ENCODE measurements around the gene LCE1E.

LCE1E gene

DNA sequence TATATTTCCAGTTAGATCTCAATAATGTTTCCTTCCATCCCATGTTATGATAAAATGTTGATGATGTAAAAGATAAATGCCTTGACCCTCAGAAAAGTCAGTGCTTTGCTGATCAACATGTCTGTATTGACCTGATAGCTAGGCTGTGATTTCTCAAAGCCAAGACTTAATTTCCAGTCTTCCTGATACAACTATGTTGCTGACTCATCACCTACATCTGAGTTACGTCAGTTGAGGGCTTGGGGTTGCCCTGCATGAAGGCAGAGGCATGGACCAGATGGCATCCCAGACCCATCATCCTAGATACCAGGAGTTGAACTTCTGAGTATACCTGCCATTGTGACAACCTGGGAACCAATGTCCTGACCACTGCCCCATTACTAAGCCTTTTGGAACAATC is 15.3 kb downstream of the LCE1E start:
- Histone ChIP-seq H3K4me2 (ENCODE audit: low read depth, low read length) (no peak overlapping the region), H3K79me2 (ENCODE audit: low read length) (no peaks in the 10 kb centered on the region), H3K4me3 (ENCODE audit: low read length) (no peak overlapping the region), H3F3A (ENCODE audit: insufficient read depth, low read length) (no peaks in the 10 kb centered on the region), H3K27me3 (replicated peaks; ENCODE audit: insufficient read depth, low read length) (no peaks in the 10 kb centered on the region), H3K4me1 (ENCODE audit: low read length) (no peaks in the 10 kb centered on the region), H2AFZ (ENCODE audit: low read length) (no peak overlapping the region), H3K36me3 (replicated peaks; ENCODE audit: insufficient read depth, low read length) (no peaks in the 10 kb centered on the region), H3K9me2 (replicated peaks; ENCODE audit: insufficient read depth, low read length) (no peaks in the 10 kb centered on the region), H3K27ac (ENCODE audit: low read length) (no peak overlapping the region), H3K9ac (ENCODE audit: low read length) (no peak overlapping the region), H4K20me1 (ENCODE audit: insufficient read depth, low read length) (no peaks in the 10 kb centered on the region), H3K9me3 (replicated peaks; ENCODE audit: insufficient read depth, low read length) (no peaks in the 10 kb centered on the region)
- no peak for DNase-seq
- TF ChIP-seq EZH2 (optimal IDR thresholded peaks at IDR 0.05; ENCODE audit: low read depth, low read length) (no peak), EZH2phosphoT487 (IDR thresholded peaks at IDR 0.05; ENCODE audit: low read length) (no peak), CTCF (IDR thresholded peaks at IDR 0.05; ENCODE audit: low read length) (no peak)

DNA sequence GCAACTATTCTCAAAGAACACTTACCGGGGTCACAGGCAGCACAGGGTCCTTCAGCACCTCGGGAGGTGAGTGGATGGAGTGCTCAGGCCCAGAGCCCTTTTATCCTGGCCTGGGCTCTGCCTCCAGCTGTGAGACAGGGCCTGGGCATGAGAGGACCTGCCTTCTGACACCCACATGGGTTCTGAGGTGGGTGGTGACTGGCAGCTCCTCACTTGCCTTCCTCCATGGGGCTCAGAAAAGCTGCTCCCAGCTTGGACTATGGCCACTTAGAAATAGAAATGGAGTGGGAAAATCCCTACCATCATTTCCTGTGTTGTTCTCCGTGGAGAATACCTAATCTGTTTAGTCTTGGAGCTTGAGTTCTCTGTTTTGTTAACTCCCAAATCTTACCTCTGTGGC is 20.5 kb downstream of the LCE1E start, which contains the start of gene LCE1C:
Gene LCE1C (minus strand): TSS at position 76 of the 400 bp plus-strand sequence. CDS start 1,173 bp downstream, outside the sequence.
- no peaks in the 10 kb centered on the region for H3K79me2 ChIP-seq (ENCODE audit: low read length)
- no peaks in the 10 kb centered on the region for H3K9me3 ChIP-seq (replicated peaks; ENCODE audit: insufficient read depth, low read length)
- no peak within 1 kb of the TSS for H3K27ac ChIP-seq (ENCODE audit: low read length)
- H2AFZ ChIP-seq (ENCODE audit: low read length), result no peak within 1 kb of the TSS
- H3K9ac ChIP-seq (ENCODE audit: low read length), result no peak within 1 kb of the TSS
- H3K27me3 ChIP-seq (replicated peaks; ENCODE audit: insufficient read depth, low read length), result no peaks in the 10 kb centered on the region
- no peak within 1 kb of the TSS for H3K4me2 ChIP-seq (ENCODE audit: low read depth, low read length)
- no peaks in the 10 kb centered on the region for H3K36me3 ChIP-seq (replicated peaks; ENCODE audit: insufficient read depth, low read length)
- no peak for TF ChIP-seq EZH2phosphoT487 (IDR thresholded peaks at IDR 0.05; ENCODE audit: low read length)
- no peak for DNase-seq
- H4K20me1 ChIP-seq (ENCODE audit: insufficient read depth, low read length), result no peaks in the 10 kb centered on the region
- no peaks in the 10 kb centered on the region for H3K9me2 ChIP-seq (replicated peaks; ENCODE audit: insufficient read depth, low read length)
- no peaks in the 10 kb centered on the region for H3K4me1 ChIP-seq (ENCODE audit: low read length)
- no peaks in the 10 kb centered on the region for H3F3A ChIP-seq (ENCODE audit: insufficient read depth, low read length)
- no peak within 1 kb of the TSS for H3K4me3 ChIP-seq (ENCODE audit: low read length)

DNA sequence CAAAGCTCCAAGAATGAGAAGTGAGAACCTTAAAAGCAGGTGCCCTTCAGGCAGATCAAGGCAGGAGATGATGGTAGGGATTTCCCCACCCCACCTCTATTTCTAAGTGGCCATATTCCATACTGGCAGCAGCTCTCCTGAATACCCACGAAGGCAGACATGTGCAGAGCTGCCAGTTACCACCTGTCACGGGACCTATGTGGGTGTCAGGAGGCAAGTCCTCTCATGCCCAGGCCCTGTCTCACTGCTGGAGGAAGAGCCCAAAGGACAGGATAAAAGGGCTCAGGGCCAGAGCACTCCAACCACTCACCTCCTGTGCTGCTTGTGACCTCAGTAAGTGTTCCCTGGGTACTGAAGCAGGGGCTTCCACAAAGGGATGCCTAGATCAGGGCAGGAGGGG is 25.0 kb downstream of the LCE1E start:
- TF ChIP-seq EZH2 (optimal IDR thresholded peaks at IDR 0.05; ENCODE audit: low read depth, low read length), result no peak
- no peak for TF ChIP-seq CTCF (IDR thresholded peaks at IDR 0.05; ENCODE audit: low read length)
- no peak for TF ChIP-seq EZH2phosphoT487 (IDR thresholded peaks at IDR 0.05; ENCODE audit: low read length)
- Histone ChIP-seq H3K4me1 (ENCODE audit: low read length) (no peaks in the 10 kb centered on the region), H3K79me2 (ENCODE audit: low read length) (no peaks in the 10 kb centered on the region), H4K20me1 (ENCODE audit: insufficient read depth, low read length) (no peaks in the 10 kb centered on the region), H3F3A (ENCODE audit: insufficient read depth, low read length) (no peaks in the 10 kb centered on the region), H3K9me3 (replicated peaks; ENCODE audit: insufficient read depth, low read length) (no peaks in the 10 kb centered on the region), H2AFZ (ENCODE audit: low read length) (no peak overlapping the region), H3K27ac (ENCODE audit: low read length) (no peak overlapping the region), H3K9ac (ENCODE audit: low read length) (no peak overlapping the region), H3K4me3 (ENCODE audit: low read length) (no peak overlapping the region), H3K36me3 (replicated peaks; ENCODE audit: insufficient read depth, low read length) (no peaks in the 10 kb centered on the region), H3K4me2 (ENCODE audit: low read depth, low read length) (no peak overlapping the region), H3K27me3 (replicated peaks; ENCODE audit: insufficient read depth, low read length) (no peaks in the 10 kb centered on the region), H3K9me2 (replicated peaks; ENCODE audit: insufficient read depth, low read length) (no peaks in the 10 kb centered on the region)
- no peak for DNase-seq

GRCh38 chr1:152811671-152812070 is 25.6 kb downstream of the LCE1E start, which contains the start of gene LCE1B:
Gene LCE1B (plus strand): TSS chr1:152811971. CDS start chr1:152812447, 476 bp downstream.
- TF ChIP-seq EZH2 (optimal IDR thresholded peaks at IDR 0.05; ENCODE audit: low read depth, low read length) (no peak), EZH2phosphoT487 (IDR thresholded peaks at IDR 0.05; ENCODE audit: low read length) (no peak), CTCF (IDR thresholded peaks at IDR 0.05; ENCODE audit: low read length) (no peak)
- Histone ChIP-seq H3K27ac (ENCODE audit: low read length) (no peak within 1 kb of the TSS), H3K27me3 (replicated peaks; ENCODE audit: insufficient read depth, low read length) (no peaks in the 10 kb centered on the region), H3K4me1 (ENCODE audit: low read length) (no peaks in the 10 kb centered on the region), H3K79me2 (ENCODE audit: low read length) (no peaks in the 10 kb centered on the region), H3K9ac (ENCODE audit: low read length) (no peak within 1 kb of the TSS), H3F3A (ENCODE audit: insufficient read depth, low read length) (no peaks in the 10 kb centered on the region), H3K4me3 (ENCODE audit: low read length) (no peak within 1 kb of the TSS), H3K9me2 (replicated peaks; ENCODE audit: insufficient read depth, low read length) (no peaks in the 10 kb centered on the region), H3K36me3 (replicated peaks; ENCODE audit: insufficient read depth, low read length) (no peaks in the 10 kb centered on the region), H3K9me3 (replicated peaks; ENCODE audit: insufficient read depth, low read length) (no peaks in the 10 kb centered on the region), H2AFZ (ENCODE audit: low read length) (no peak within 1 kb of the TSS), H3K4me2 (ENCODE audit: low read depth, low read length) (no peak within 1 kb of the TSS), H4K20me1 (ENCODE audit: insufficient read depth, low read length) (no peaks in the 10 kb centered on the region)
- DNase-seq, result no peak

Measured in MM.1S (cell line).